OCI-LY1 (cell line): ENCODE results near the gene TLE6.

Experiments used
- EZH2 ChIP-seq: fragments of 200-600 bp; sonication (generic), shearing (Covaris generic); IDR thresholded peaks from 2 replicates; pipeline ENCODE4 v1.8.0; 2017; ENCODE audit warnings: borderline replicate concordance, mixed run types, mild to moderate bottlenecking, antibody characterized with exemption, low read length, moderate library complexity, mixed read lengths
- TF ChIP-seq, protein P1 (sequence below): fragments of 200-600 bp; sonication (generic), shearing (Covaris generic); IDR thresholded peaks from 2 replicates; pipeline ENCODE4 v1.5.1; 2017; ENCODE audit warnings: mild to moderate bottlenecking, antibody characterized with exemption, low read length, moderate library complexity, mixed read lengths

DNA sequence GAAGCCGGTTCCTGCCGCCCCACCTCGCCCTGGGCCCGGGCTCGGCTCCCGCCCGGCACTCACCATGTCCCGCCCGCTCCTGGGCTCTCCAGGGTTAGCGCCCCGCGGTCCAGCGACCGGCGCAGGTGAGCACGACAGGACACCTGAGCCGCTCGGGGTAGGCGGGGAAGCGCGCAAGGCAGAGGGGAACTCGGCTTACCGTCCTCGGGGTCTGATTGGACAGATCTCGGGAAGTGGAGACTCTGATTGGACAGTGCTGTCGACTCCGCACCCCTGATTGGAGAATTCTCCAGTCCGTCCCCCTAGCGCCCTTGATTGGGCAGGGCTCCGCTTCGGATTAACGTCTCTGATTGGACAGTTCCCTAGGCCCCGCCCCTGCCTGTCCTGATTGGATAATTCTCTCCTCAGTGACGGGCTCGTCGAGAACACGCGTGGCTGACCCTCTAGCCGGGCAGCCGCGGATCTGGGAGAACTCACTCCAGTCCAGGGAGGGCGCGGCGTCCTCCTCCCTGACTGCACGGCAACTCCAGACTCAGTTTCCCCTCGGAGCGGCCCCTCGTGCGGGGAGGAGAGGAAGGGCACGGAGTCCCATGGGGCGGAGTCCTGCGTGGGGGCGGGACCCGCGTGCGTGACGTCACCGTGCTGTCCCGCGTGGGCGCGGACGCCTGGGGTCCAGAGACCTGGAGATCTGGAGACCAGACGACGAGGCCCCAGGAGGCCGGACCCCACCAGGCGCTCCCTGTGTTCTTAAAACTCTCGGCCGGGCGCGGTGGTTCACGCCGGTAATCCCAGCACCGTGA is 32.4 kb upstream of the TLE6 start, which contains the start of gene ZNF77:
- TF ChIP-seq, protein P1, sequence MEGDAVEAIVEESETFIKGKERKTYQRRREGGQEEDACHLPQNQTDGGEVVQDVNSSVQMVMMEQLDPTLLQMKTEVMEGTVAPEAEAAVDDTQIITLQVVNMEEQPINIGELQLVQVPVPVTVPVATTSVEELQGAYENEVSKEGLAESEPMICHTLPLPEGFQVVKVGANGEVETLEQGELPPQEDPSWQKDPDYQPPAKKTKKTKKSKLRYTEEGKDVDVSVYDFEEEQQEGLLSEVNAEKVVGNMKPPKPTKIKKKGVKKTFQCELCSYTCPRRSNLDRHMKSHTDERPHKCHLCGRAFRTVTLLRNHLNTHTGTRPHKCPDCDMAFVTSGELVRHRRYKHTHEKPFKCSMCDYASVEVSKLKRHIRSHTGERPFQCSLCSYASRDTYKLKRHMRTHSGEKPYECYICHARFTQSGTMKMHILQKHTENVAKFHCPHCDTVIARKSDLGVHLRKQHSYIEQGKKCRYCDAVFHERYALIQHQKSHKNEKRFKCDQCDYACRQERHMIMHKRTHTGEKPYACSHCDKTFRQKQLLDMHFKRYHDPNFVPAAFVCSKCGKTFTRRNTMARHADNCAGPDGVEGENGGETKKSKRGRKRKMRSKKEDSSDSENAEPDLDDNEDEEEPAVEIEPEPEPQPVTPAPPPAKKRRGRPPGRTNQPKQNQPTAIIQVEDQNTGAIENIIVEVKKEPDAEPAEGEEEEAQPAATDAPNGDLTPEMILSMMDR = no peak
- no peak for TF ChIP-seq EZH2
